ENCODE data around the gene LDLRAD3.

LDLRAD3 gene

DNA sequence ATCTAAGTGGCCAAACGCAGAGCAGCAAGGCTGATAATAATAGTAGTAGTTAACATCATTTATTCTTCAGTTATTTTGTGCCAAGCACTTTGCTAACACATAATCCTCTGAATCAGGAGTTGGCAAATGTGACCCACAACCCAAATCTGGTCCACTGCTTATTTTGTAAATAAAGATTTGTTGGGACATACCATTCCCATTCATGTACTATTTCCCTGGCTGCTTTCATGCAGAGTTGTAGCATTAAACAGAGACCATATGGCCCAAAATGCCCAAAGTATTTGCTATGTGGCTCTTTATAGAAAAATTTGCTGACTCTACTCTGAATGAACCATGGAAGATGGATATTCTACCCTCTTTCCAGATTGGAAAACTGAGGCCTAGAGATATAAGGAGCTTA, 295.0 kb downstream of the LDLRAD3 start:
- DNase-seq (ENCODE audit: low read depth) = no peak

DNA sequence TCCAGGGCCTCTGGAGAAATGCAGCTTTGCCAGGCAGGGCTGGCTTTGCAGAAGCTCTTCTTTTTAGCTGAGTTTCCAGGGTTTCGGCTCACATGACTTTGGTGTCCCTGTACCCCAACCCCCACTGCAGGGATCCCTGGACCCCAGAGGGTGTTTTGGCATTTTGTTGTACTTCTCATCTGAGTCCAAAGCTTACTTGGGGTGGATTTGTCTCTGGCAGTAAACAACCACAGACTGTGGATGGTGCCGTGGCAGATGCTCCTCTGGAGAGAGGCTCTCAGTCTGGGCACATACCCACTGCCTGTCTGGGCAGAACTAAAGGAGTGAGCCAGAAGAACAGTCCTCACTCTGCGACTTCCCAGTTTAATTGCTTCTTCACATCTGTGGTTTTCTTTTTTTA, 295.8 kb downstream of the LDLRAD3 start:
- DNase-seq (ENCODE audit: low read depth) = no peak

DNA sequence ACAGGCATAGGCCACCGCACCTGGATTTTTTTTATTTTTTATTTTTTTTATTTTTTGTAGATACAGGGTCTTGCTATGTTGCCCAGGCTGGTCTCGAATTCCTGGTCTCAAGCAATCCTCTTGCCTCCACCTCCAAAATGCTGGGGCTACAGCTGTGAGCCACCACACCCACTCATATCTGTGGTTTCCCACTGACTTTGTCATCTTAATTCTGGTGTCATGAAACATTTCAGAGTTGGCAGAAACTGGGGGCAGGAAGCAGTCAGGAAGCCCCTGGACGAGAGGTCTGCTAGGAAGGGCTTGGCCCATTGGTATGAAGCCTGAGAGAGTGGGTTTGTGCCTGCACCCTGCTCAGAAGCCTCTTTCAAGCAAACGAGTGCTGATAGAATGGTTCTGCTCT, 296.3 kb downstream of the LDLRAD3 start:
- no peak for DNase-seq (ENCODE audit: low read depth)

DNA sequence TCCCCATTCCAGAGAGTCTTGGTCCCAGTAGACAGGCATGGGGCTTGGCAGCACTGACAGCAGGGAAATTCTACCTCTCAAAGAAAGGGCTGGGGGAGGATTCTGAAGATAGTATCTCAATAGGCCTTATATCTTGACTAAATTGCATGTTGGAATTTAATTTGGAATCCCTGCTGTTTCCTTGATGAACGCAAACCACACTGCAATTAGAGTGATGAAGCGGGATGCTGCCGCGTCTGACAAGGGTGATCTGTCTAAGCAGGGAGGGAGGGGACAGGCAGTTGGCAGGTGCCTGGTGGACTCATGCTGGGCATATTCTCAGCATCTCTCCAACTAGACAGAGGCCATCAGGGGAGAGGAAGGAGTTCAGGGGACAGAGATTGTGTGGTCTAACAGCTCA, 296.9 kb downstream of the LDLRAD3 start:
- no peak for DNase-seq (ENCODE audit: low read depth)

DNA sequence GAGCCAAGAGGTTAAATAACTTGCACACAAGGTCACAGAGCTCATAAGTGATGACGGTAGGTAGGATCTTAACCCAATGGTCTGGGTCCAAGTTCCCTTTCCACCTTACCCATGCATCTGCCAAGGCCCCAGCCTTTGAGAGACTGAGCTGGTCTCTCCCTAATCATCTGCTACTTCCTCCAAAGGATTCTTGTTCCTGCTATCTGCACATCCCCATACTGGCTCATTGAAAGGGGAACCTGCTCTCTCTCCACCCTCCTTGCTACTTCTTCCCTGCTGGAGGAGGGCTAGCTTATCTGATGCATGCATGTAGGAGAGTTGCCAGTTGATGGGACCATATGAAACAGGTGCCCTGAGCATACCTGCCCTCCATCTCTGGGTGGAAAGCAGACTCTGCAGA, 297.6 kb downstream of the LDLRAD3 start:
- DNase-seq (ENCODE audit: low read depth) = no peak

DNA sequence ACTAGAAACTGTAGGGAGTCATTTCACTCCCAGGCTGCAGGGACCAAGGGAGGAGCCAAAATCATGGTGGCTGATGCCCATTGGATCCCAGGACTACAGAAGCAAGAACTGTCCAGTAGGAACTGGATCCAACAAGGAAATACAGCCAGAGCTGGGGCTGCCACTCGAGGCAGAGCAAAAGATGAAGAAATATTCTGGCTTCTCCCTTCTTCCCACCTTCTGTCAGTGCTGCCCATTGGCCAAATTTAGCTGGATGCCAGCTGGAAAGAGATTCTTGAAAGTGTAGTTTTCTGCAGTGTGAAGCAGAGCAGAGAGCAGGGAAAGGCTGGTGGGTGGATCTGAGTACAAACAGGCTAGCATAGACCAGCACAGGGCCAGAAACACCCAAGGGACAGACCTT, 299.8 kb downstream of the LDLRAD3 start:
- no peak for DNase-seq (ENCODE audit: low read depth)

DNA sequence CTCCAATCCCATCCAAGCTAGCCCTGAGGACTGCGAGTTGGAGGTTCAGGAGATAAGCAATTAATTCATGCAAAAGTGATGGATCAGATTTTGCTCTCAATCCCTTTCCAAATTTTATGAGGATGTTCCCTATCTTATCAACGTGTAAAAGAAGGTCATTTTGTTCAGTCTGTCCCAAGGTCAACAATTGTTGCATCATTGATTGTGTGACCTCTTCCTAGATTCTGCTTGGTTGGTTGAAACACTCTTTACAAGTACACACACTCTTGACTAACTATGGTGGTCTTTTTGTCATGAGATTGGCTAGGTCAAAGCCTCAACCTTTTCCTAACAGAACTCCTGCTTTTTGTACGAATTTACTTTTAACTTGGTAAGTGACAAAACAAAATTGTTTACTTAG, 303.6 kb downstream of the LDLRAD3 start:
- no peak for DNase-seq (ENCODE audit: low read depth)

DNA sequence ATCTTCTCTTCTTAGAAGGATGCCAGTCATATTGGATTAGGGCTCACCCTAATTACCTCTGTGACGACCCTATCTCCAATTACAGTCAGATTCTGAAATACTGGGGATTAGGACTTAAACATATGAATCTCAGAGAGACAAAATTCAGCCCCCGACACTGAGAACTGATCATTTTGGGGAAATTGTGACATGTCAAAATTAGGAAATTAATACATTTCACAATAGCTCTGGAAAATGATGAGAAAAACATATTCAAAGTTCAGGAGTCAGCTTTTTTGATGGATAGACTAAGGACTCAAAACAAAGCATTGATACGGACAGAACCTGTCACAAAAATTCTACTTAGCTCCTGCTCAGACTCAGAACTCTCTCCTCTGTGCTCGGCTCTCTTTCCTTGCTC, 304.6 kb downstream of the LDLRAD3 start:
- no peak for DNase-seq (ENCODE audit: low read depth)

DNA sequence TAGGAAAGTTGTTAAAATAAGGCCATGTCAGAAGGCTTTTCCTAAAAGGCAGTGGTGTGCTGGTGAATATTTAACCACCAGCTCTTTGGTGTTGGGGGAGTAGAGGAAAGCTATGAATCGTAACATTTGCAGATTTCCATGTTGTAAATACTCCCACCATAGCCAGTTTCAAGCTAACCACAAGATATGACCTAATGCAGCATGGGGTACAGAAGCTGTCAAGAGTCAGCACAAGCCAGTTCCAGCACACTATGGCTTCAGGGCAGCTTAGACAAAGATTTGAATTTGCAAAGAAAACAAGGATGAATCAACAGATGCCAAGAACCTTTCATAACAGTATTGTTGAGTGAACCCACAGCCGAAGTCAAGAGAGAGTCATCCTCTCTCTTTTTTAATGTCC, 305.4 kb downstream of the LDLRAD3 start:
- no peak for DNase-seq (ENCODE audit: low read depth)

DNA sequence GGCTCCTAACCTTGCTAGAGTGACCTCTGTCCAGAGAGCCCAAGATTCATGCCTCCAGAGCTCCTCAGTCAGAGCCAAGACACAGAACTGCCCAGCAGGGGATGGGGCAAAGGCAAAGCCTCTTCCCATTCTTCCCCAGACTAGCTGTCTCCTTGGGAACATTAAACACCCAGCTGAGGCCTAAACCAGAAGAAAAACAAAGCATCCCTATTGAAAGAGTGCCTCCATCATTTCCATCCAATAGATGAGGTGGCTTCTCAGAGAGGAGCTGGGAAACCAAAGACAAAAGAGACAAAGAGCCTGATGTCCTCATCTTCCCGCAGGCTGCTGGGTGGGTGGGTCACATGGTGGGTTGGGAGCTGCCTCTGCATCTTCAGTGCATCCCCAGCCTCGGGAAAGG, 308.0 kb downstream of the LDLRAD3 start:
- DNase-seq (ENCODE audit: low read depth) = no peak

DNA sequence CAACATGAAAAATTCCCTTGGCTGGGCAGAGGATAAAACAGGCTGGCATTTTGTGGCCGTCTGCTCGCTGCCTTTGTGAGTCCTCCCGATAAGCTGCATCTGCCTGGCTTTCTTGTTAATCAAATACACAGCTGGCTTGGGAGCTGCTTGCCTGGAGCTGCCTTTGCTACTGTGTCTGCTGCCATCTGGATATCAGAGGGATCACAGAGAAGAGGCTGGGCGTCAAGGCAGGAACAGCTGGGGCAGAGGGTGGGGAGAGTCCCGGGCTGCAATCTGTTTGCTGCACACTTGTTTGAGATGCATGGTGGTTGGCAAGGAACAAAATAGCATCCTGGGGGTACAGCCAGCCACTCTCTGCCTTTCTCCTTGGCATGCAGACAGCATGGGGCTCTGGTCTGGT, 309.4 kb downstream of the LDLRAD3 start:
- DNase-seq (ENCODE audit: low read depth) = no peak

DNA sequence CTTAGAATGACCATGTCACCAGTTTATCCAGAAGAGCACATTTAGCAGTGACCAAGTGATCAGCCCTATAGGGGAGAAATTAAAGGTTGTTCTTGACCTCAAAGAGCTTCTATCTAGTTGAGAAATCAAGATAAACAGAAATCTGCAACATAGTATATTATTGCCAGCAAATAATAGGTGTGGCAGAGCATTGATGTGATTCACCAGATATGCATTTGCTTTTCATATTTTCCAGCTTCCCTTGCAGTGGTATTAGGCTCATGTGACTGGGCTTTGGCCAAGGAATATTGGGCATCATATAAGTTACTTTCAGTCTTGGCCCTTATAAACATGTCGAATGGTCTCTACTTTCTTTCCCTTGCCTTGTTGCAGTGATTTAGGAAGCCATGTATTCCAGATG, 310.9 kb downstream of the LDLRAD3 start:
- no peak for DNase-seq (ENCODE audit: low read depth)

DNA sequence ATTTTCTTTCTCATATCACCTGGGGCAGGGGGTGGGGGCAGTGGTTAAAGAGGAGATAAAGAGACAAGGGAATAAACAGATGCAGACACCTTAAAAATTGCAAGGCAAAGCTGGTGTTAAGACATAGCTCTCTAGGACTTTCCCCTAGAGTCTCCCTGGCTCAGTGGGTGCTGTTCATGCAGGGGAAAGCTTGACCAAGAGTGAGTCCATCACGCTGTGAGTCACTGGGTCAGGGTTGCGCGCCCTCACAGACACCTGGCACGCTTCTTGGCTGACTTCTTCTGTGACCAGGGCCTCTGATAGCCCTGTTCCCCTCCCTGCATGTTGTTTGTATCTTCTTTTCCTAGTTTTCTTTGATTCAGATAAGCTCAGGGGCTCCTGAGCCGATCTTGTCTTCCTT, 313.5 kb downstream of the LDLRAD3 start:
- no peak for DNase-seq (ENCODE audit: low read depth)

DNA sequence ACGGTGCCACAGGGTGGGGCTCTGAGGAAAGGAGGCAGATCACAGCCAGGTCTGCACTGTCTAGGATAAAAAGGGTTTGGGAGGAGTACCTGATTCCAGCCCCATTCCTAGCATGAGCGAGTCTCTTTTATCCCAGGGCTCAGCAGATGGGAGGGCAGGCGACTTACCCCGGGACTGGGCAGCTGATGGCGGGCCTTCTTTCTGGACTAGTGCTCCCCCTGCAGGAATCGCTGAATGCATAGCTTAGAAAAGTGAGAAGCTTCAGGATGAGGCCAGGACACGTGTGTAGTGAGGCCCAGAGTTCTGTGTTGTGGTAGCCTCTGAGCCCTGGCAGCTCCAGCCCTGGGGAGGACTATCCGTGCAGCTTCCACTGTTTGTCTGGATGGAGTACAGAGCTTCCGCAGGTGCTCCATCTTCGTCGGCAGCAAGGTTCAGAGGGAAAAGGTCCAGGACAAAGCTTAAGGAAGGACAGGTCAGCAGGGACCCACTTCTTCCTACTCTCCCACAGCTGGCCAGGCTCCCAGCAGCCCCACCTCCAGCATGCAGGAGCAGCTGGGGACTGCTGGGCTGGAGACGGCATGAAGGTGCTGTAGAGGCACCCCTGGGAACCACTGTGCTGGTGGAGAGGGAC, 315.0 kb downstream of the LDLRAD3 start:
- DNase-seq (ENCODE audit: low read depth) = no peak

DNA sequence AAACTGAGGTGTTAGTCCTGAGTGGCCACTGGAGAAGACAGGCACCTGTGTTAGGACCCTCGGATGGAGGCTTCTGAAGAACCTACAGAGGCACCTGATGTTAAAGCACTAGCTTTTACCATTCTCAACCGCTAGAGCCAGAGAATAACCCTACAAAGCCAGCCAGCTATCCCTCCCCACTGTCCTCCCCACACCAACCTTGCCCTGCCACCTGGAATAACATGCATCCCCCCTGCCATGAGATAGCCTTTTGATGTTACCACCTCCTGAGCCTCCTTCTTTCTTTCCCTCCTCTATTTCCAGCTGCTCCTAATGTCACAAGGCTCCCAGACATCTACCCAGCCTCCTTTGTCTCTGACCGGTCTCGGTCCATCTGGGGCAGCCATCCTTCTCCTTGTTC, 317.2 kb downstream of the LDLRAD3 start:
- no peak for DNase-seq (ENCODE audit: low read depth)

DNA sequence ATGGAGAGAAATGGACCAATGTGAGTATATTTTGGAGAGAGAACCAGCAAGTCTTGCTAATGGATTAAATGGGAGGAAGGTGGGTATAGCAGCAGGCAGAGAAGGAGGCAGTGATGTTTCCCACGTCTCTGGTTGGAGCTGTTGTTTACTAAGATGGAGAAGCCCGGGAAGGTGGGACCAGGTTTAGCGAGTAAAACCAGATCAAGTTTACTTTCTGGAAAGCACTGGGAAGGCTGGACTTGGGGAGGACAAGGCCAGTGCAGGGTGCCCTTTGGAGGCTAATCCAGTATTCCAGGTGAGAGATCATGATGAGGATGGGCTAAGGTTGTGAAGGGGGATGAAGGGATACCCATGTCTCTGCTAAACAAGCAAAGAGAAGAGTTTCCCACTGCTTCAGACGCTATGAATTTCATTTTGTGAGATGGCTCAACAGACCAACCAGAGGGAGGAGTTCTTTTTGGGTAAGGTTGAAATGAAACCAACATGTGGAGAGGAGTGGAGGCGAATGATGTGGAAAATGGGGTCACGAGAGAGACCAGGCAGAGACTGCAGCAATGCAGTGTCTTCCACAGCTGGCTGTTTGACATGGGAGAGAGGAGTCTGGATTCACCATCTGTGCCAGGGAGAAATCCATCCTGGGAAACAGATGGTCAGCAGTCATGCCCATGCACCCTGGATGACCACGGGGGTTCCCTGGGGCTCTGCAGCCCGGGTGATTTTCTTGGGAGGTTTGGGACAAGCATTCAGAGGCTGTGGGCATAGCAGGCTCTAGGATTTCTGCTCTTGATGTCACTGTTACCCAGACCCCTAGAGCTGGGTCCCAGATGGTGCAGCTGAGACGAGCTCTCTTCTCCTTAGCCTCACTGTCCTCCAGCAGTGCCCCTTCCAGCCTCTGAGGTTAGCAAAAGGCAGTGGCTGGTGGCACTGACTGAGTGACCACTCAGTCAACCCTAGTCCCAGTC, 320.4 kb downstream of the LDLRAD3 start:
- DNase-seq (ENCODE audit: low read depth) = no peak

DNA sequence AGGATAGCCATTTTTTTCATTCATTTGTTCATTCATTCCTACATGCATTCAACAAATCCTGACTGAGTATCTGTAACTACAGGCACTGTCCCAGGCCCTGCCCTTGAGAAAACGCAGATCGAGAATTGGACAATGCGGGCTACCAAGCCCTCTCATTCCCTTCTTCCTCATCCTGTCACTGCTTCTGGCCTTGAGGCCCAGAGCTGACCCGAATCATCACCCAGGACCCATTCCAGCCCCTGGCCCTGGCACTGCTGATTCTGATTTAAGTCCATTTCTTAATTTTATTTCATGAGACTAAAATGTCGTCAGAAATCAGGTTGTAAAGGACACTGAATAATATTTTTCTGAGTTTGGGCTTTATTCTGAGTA, 321.1 kb downstream of the LDLRAD3 start:
- no peak for DNase-seq (ENCODE audit: low read depth)

DNA sequence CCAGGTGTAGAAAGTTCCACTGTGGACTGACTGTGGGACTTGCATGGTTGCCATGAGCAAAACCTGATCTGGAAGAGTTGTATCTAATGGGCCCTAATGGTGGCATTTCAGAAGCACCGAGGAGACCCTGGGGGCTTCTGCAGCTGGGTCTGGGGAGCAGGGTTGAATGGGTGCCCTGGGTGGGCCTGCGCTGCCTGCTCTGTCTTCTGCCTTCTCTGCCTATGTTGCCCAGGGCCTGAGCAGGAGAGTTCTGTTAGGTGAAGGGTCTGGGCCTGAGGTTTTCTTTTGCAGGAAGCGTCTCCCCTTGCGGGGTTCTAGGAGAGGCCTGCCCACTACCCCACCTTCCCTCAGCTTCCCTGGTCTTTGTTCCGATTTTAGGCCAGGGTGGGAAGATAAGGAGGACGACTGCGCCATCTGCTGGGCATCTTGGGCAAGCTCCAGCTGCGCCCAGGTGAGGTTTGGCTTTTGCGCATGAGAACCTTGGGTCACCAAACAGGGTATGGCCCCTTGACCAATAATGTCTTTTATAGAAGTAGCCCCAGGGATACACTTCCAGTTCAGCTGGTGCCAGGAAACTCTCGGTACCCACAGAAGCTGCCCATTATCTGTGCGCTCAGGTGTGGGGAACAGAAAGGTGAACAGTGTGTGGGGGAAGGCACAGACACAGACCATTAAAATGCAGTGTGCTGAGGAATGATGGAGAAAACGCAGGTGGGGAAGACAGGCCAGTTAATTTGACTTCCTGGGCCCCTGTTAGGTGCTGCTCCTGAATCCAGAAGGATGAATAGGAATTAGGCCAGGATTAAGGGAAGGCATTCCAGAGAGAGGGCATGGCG, 322.1 kb downstream of the LDLRAD3 start:
- peak; percentile 38 for DNase-seq (ENCODE audit: low read depth)

DNA sequence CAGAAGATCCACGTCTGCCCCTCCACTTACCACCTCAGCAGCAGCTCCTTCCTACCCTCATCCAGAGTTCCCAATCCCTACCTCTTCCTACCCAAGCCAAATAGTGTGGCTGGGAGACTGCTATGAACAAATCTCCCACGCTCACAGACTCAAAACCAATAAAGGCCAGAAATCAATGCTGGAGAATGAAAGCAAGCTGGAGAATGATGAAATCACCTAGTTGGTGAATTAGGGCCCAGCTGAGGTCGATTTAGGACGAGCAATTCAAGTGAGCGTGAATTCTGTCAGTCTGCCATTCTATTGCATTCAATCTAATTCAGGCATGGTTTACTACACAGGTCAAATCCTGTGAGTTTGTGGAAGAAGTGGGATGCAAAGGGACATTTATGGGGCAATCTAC, 322.9 kb downstream of the LDLRAD3 start:
- no peak for DNase-seq (ENCODE audit: low read depth)

DNA sequence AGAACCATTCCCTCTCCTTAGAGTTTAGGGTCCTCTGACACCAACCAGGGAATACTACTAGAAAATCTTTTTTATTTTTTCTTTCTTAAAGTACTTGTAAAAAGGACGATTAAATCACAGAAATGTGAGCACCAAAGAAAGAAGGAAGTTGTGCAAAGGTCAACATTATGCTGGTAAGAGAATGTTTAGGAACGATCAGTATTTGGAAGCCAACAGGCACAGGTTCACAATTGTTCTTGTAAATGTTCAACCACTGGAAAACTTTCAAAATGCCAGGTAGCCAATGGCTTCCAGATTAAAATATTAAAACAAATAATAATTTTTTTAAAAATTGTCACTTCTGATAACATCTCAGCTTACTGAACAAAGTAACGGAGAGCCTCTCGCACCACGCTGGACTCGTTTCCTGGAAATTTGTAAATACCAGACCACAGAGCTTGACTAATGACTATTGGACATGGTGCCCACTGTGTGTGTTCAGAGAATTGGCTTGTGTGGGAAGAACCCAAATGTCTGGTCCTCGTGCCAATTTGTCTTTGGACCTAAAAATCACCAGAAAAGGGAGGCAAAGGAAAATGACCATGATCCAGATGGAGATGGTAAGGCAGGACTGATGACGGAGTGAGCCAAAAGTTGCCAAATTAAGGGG, 324.6 kb downstream of the LDLRAD3 start:
- DNase-seq (ENCODE audit: low read depth) = no peak

DNA sequence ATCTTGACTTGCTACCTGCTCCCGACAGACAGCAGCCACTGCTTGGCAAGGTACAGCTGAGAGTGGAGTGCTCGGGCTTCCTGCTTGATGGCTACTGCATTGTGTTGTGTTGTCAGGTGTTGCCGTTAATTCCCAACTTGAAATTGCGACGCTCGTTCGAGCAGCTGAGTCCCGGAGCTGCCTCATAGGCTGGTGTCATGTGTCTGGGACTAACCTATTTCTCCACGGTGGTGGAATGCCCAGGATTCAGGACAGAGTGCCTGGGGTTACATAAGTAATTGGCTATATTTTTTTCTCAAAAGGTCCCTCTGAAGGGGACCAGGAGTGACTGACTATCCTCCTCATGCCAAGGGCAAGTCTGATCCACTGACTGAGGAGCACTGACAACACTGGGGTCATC, 326.8 kb downstream of the LDLRAD3 start:
- no peak for DNase-seq (ENCODE audit: low read depth)

DNA sequence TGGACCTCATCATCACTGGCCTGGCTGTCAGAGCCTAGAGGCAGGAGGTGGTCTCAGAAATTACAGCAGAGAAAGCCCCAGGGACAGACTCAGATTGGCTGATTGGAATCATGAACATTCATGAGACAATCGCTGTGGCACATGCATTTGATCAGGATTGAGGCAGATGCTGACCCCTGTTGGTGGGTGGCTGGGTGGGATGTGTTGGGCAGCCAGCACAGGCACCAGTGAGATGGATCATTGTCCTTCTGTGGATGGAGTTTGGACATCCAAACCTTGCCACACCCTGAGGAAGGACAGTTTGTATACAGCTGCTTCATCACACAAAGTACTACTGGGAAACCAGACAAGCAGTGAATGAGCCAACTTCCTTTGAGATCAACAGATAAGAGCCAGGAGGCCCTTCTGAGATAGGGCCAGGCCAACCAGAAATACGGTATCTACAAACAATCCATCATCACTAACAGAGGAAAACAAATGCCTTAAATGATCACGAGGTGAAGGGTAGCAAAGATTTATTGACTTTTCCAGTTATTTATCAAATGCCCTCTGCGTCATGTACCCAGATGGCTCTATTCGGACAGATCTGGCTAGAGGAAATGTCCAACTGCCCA, 328.0 kb downstream of the LDLRAD3 start:
- DNase-seq (ENCODE audit: low read depth) = no peak

Measured in activated T-helper 9 cell treated with anti-CD3 and anti-CD28 coated beads, Interleukin-2, amount 50 U/mL, for 16 hours (primary cell).